ENCODE data around the gene ARHGAP29.

GRCh38 chr1:94269921-94270320, 32.5 kb upstream of the ARHGAP29 start:
- TF ChIP-seq CTCF (IDR thresholded peaks at IDR 0.05): no peak
- TF ChIP-seq POLR2A (IDR thresholded peaks at IDR 0.05): no peak
